HG03135 (cell line): Measurements from ENCODE around the gene TMEM40.
"Not testable (repeated sequence)": the region's sequence is repeated elsewhere in the genome, so short reads cannot be mapped to it uniquely, and the experiment has no call there.

Experiments
- ATAC-seq: cut with Tn5 transposase; IDR thresholded peaks from one replicate; pipeline ENCODE4 v1.9.1; 2021; ENCODE audit warnings: mild to moderate bottlenecking, moderate library complexity; ENCODE audit not compliant: unreplicated experiment

Gene TMEM40

DNA sequence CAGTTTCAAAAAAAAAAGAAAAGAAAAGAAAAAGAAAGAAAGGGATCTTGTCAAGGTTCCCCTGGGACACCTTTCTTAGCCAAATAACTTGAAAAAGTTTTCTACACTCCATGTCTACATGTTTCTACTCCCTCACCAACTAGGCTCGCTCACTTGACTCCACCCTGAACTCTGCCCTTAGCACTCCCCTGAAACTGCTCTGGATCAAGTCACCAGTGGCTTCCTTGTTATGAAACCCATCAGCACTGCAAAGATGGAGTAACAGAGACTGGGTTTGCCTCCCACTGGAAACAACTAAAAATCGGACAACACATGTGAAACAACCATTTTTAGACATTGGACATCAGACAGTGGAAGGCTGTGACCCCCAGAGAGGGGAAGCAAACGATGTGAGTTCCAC is 36.8 kb downstream of the TMEM40 start:
- no peak for ATAC-seq

DNA sequence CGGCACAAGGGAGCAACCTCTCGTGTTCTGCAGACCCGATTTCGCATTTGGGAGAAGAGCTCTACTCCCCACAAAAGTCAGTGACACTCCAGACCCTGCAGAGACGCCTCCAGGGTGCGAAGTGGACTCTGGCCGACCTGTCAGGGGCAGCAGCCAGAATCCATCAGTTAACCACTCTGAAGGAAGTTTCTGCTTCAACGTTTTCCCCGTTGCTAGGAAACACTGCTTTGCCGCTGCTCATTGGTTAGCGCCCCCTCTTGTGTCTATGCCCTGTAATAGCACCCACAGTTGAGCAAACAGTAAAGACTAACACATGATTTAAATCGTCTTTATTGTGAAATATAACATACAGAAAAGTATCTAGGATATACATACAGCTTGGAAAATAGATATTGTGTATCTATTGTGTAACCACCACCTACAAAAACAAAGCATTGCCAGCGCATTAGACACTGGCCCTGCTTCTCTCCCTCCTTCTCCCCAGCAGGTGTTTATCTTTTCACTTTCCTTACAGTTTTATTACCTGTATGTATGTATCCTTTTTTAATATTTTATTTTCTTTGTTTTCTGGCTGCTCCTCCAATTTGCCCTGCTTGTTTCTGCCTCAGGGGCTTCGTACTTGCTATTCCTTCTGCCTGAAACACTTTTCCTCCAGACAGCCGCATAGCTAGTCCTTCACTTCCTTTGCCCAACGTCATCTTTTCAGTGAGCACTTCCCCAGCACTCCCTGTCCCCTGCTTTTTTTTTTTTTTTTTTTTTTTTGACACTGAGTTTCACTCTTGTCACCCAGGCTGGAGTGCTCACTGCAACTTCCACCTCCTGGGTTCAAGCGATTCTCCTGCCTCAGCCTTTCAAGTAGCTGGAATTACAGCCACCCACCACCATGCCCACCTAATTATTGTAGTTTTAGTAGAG is 38.8 kb downstream of the TMEM40 start:
- peak; percentile 94 for ATAC-seq

DNA sequence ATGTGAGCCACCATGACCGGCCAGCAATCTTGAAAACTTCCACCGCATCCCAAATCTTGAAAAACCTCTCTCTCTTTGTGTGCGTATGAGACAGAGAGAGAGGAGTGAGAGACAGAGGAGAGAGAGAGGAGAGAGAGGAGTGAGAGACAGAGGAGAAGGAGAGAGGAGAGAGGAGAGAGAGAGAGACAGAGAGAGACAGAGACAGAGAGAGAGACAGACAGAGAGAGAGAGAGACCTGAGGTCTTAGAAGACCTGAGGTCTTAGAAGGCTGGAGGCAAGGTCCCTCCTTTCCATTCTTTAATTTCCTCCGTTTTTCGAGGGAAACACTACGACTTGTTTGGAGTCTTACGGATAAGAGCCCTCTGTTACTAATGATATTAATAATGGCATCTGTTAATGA is 39.5 kb downstream of the TMEM40 start:
- no peak for ATAC-seq

DNA sequence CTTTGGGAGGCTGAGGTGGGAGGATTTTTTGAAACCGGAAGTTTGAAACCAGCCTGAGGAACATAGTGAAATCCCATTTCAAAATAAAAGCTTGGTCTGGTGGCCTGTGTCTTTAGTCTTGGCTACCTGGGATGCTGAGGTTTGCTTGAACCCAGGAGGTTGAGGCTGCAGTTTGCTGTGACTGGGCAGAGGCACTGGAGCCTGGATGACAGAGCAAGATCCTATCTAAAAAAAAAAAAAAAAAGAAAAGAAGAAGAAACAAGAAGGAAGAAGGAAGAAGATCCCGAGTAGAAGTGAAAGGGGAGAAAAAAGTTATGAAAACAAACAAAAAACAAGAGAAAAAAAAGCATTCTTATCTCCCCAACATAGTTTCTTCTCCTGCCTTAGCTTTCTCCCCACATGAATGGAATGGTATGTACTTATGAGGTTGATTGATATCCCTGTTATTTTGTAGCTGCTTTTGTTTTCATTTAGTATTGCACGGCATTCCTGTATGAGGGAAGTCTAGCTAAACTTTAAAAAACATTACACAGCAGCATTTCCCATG is 42.4 kb downstream of the TMEM40 start:
- no peak for ATAC-seq

DNA sequence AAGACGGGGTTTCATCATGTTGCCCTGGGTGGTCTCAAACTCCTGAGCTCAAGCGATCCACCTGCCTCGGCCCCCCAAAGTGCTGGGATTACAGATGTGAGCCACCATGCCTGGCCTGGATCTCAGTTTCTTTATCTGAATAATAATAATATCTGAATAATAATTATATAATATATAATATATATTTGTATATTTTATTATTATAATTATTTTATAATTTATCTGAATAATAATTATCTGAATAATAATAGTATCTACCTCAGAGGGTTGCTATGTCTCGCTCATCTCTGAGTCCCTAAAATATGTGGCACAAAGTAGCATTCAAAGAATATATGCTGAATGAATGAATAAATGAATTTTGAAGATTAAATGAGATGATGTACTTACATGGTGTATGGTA is 44.8 kb downstream of the TMEM40 start:
- no peak for ATAC-seq

DNA sequence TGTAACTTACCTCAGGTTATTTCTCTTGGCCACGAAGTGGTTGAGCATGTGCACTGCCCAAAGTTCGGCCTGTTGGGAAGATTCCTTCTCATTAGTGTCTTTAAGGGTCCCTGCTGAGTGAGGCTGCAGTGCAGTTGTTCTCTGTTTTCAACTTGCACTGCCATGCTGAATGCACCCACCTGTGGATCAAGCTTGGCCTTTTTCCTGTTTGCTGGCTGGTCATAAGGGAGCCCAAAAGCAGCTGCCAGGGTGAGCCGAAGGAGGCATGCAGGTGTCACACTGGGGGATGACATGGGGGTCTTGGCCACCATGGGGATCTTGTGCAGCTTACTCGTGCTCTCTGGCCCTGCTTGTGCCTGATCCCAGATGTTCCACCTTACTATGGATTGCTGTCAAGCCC is 49.0 kb downstream of the TMEM40 start:
- no peak for ATAC-seq

DNA sequence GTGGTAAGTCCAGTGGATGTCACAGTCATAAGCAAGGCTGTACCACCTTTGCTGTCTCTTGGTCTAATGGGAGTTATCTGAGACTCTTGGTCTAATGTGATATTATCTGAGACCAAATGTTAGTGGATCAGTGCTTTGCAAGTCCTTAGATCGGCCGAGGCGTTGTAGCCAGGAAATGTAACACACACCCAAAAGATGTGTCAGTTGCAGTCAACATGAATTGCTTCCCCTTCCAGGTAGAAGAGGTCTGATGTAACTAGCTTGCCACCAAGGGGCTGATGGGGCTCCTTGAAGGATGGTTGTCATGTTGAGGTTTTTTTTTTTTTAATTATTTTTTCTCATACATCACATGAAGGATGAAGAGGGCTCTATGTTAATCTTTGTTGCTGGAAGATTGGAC is 49.7 kb downstream of the TMEM40 start:
- ATAC-seq, result no peak

DNA sequence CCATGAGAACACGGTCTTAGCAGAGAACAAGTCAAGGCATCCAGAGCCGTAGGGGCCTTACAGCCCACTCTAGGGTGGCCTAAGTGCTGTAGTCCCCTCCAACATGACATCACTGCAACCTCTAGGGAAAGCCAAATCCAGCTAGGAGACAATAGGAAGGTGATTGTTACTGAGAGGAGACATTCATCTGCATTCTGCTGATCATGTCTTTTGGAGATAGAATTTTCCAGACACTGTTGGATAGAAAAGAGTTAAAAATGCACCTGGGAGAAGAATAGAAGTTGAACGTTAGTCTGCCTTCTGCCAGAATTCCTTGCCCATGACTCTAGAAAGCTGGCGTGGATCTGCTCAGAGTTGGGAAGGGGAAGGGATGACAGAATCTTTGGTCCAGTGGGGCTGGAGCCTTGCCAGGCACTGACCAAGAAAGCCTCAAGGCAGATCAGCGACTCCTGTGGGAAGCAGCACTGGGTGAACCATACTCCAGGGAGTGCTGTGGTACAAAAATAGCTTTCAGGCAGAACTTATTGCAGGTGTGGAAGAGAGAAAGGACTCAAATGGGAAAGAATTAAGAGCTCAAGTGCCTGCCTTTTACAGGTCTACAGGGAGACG is 50.4 kb downstream of the TMEM40 start:
- no peak for ATAC-seq

DNA sequence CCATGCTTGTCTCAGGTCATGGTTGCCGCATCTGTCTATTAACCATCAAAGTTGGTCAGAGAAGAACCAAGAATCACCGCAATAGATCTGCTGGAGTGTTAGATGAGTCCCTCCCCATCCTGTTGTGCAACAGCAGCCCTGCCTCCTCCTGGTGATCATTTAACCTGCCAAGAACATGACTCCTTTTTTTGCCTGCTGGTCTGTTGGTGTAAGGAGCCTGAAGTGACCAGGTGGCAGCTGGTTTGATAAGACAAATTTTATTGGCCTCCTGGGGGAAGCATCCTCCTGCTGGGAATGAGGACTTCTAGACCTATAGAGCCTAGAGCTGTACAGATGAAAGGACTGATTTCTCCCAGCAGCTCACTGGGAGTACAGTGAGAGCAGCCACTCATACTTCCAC is 51.6 kb downstream of the TMEM40 start:
- no peak for ATAC-seq

DNA sequence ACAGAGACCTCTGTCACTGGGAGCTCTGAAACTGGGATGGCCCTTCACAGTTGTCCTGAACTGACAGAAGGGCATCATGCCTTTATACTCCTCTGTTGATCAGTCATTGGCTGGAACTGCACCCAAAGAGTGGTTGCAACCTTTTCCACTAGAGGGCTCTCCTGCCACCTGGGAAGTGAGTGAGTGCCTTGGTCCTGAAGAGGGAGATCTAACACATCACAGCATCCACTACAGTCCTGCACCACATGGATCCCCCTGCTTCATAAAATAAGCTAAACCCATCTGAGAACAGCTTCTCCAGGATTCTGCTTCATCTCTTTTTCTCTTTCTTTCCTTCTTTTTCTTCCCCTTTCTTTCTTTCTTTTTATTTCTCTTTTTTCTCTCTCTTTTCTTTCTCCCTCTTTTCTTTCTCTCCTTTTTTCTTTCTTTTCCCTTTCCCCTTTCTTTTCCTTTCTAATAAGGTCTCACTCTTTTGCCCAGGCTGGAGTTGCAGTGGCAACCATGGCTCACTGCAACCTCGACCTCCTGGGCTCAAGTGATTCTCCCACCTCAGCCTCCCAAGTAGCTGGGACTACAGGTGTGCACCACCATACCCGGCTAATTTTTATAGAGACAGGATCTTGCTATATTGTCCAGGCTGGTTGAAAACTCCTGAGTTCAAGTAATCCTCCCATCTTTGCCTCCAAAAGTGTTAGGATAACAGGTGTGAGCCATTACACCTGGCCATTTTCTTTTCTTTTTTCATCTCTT is 52.4 kb downstream of the TMEM40 start:
- ATAC-seq, result peak; percentile 92

DNA sequence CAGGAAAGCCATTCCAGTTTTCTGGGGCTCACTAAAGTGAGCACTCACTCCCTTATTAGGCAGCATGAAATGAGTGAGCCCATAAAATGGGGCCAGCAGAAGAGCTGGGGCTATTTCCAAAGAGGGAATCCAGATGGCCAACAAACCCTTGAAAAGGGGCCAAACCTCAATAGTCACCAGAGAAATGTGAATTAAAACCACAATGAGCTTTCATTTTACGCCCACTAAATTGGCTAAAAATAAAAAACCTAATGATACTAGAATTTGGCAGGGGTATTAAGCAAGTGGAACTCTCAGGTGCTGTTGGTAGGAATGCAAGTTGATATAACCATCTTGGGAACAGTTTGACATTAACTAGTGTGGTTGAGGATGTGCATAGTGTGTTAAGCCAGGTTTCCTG is 53.1 kb downstream of the TMEM40 start:
- ATAC-seq, result no peak

DNA sequence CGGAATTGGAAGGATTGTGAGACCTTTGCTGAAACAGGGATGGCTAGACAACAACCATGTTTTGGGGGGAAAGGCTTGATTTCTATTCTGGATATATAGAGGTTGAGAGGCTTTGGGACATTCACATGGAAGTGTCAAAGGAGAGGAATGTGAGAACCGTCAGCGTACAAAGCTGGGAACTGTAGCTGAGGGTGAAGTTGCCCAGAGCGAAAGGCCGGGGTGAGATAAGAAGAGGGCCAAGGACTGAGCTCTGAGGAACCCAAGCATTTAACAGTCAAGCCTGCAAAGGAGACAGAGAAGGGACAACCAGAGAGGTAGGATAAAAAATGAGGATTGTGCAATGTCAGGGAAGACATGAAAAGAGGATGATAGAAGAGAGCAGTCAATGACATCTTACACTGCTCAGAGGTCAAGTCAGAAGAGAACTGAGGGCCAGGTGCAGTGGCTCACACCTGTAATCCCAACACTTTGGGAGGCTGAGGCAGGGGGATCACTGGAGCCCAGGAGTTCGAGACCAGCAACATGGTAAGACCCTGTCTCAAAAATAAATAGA is 53.6 kb downstream of the TMEM40 start:
- ATAC-seq, result no peak

DNA sequence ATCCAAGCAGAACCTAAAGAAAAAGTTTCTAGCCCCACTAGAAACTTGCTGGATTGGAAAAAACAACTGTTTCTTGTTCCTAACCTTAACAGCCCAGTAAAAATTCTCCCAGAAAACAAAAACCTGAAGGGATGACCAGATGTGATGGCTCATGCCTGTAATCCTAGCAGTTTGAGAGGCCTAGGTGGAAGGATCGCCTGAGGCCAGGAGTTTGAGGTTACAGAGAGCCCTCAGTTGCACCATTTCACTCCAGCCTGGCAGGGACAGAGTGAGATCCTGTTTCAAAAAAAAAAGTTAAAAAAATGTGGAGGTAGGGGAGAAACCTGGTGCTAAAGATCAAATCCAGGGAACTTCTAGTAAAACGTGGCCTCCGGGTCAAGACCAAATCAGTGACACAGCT is 56.6 kb downstream of the TMEM40 start:
- no peak for ATAC-seq

DNA sequence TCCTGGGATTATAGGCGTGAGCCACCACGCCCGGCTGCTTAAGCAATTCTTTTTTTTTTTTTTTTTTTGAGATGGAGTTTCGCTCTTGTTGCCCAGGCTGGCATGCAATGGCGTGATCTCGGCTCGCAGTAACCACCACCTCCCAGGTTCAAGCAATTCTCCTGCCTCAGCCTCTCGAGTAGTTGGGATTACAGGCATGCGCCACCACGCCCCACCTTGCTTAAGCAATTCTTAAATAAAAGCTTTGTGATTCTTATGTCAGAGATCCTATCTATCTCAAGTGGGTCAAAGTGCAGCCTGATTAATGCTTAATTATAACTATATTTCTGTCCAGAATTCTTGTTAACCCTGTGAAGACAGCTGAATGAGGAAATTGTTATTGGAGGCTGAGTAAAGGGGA is 57.5 kb downstream of the TMEM40 start:
- not testable (repeated sequence) for ATAC-seq

DNA sequence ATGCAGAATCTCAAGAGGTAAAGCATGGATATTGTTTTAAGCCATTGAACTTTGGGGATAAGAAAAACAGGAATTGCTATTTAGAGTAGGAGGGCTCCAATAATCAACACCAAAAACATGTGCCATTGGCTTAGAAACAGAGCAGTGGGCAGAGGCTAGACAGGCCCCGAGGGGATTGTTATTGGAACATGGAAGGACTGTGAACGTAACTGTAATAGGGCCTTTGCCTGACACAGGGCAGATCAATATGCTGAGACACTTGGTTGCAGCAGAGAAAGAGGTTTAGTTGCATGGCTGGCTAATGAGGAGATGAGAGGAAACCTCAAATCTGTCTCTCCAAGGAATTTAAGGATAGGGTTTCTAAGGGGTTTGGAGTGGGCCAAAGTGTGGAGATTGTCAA is 58.3 kb downstream of the TMEM40 start:
- no peak for ATAC-seq

DNA sequence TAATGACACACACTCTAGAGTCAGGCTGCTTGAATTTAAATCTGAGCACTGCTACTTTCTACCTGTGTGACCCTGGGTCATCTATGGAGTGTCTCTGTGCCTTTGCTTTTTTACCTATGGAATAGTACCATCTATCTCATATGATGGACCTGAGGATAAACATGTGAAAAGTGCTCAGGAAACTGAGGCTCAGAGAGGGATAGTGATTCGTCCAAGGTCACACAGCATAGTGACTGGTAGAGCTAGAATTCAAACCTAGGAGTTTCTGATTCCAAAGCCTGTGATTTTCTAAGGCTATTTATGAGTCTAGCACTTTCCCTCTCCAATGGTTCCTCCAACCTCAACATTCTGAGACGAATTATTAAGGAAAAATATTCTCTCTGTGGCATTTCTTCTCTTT is 63.1 kb downstream of the TMEM40 start:
- no peak for ATAC-seq

DNA sequence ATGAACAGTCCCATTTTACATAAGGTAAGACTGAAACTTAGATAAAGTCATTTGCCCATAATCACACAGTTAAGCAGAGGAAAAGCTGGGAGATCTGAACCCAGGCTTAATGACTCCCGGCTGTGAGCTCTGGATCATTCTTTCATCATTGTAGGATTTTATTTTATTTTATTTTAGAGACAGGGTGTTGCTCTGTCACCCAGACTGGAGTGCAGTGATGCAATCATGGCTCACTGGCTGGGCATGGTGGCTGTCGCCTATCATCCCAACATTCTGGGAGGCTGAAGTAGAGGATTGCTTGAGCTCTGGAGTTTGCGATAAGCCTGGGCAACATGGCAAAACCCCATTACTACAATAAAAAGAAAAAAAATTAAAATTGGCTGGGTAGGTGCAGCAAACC is 63.9 kb downstream of the TMEM40 start:
- ATAC-seq, result no peak

DNA sequence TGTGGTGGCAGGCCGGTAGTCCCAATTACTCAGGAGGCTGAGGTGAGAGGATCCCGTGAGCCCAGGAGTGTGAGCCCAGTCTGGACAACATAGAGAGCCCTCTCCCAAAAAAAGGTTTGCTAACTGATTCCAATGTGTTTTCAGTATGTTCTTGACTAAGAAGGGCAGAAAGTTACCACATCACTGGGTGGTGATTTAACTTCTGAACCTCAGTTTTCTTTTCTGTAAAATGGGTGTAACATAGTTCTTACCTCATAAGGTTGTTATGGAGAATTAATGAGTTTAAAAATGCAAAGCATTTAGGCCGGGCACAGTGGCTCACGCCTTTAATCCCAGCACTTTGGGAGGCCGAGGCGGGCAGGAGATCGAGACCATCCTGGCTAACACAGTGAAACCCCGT is 66.6 kb downstream of the TMEM40 start:
- ATAC-seq, result no peak

DNA sequence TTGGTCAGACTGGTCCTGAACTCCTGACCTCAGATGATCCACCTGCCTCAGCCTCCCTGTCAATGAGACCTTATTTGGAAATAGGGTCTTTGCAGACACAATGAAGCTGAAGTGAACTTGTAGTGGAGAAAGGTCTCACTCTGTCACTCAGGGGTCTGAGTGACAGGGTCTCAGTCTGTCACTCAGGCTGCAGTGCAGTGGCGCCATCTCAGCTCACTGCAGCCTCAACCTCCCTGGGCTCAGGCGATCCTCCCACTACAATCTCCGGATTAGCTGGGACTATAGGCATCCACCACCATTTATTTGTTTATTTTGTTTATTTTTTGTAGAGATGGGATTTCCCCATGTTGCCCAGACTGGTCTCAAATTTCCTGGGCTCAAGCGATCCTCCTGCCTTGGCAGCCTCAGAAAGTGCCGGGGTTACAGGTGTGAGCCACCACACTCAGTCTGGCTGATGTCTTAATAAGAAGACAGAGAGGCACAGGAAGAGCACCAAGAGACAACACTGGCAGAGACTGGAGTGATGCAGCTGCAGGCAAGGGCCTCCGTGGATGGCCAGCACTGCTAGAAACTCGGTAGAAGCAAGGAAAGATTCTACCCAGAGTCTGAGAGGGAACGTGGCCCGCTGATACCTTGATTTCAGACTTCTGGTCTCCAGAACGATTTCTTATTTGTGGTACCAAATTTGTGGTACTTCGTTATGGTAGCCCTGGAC is 68.9 kb downstream of the TMEM40 start:
- no peak for ATAC-seq

DNA sequence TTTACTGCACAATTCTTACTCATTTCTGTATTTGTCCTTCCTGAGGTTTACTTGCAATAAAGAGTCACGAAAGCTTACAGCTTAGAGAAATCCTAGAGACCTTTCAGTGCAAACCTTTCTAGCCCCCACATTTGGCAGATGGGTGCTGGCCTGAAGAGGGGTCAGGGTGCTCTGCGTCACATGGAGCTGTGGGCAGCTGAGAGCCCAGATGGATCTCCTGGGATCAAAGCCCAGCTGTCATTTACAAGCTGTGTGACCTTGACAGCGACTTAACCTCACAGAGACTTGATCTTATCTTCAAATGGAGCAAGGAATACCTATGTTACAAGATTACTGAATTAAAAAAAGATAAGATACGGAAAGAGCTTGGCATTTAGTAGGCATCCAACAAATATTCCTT is 71.1 kb downstream of the TMEM40 start:
- ATAC-seq, result no peak

DNA sequence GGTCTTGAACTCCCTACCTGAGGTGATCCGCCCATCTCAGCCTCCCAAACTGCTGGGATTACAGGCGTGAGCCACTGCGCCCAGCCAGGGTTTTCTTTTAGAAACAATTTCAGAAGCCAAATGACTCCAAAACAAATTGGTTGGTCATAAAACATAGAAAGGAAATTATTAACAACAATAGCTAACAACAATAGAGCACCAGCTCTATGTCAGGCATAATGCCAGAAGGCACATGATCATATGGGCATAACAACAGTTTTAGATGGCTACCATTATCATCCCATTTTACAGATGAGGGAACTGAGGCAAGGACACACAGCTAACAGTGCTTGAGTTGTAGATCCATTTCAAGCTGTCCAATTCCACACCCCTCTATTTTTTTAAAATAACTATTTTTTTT is 73.0 kb downstream of the TMEM40 start:
- ATAC-seq, result no peak
